Adipocyte (in vitro differentiated cells): ENCODE results near the gene AXL.
"Not testable (repeated sequence)": the region's sequence is repeated elsewhere in the genome, so short reads cannot be mapped to it uniquely, and the experiment has no call there.

Source experiments
- DNase-seq: peaks from one replicate; pipeline ENCODE4 v3.0.0-alpha.2; 2015; ENCODE audit warnings: low read depth
- H3K27me3 ChIP-seq: replicated peaks from 2 replicates; pipeline ENCODE4 v1.7.0; 2013; ENCODE audit warnings: mild to moderate bottlenecking, low read length, moderate library complexity; ENCODE audit not compliant: control insufficient read depth, insufficient read depth
- H3K36me3 ChIP-seq: 2 replicates; pipeline ENCODE4 v1.7.0; 2013; ENCODE audit warnings: low read length, mild to moderate bottlenecking, moderate library complexity; ENCODE audit not compliant: control insufficient read depth, insufficient read depth, severe bottlenecking
- H3K4me1 ChIP-seq: 2 replicates; pipeline ENCODE4 v1.7.0; 2013; ENCODE audit warnings: mild to moderate bottlenecking, low read length, moderate library complexity; ENCODE audit not compliant: control insufficient read depth, insufficient read depth
- H3K4me3 ChIP-seq: 2 replicates; pipeline ENCODE4 v1.7.0; 2013; ENCODE audit warnings: mild to moderate bottlenecking, low read length, moderate library complexity
- H3K9ac ChIP-seq: 2 replicates; pipeline ENCODE4 v1.7.0; 2013; ENCODE audit warnings: mild to moderate bottlenecking, low read length, moderate library complexity
- H3K9me3 ChIP-seq: 2 replicates; pipeline ENCODE4 v1.7.0; 2013; ENCODE audit warnings: mild to moderate bottlenecking, low read length, moderate library complexity; ENCODE audit not compliant: control insufficient read depth

AXL gene

GRCh38 chr19:41228486-41228885 lies 9.5 kb downstream of the AXL start:
- Histone ChIP-seq H3K4me3 (no peak overlapping the region), H3K36me3 (peaks cover 19% of the 10 kb centered on the region), H3K4me1 (peaks cover 32% of the 10 kb centered on the region), H3K9ac (no peak overlapping the region), H3K27me3 (no peaks in the 10 kb centered on the region), H3K9me3 (no peaks in the 10 kb centered on the region)
- no peak for DNase-seq

- H3K27me3 ChIP-seq, DNase-seq, H3K9me3 ChIP-seq, H3K4me3 ChIP-seq, H3K9ac ChIP-seq: not testable (repeated sequence)
- Histone ChIP-seq H3K36me3 (peaks cover 26% of the 10 kb centered on the region), H3K4me1 (peaks cover 24% of the 10 kb centered on the region)
Measured at GRCh38 chr19:41229338-41229737, 10.3 kb downstream of the AXL start.

GRCh38 chr19:41230067-41230857 lies 11.2 kb downstream of the AXL start:
- H3K9ac ChIP-seq, result peak overlapping the region; percentile 2
- H3K36me3 ChIP-seq, result peaks cover 25% of the 10 kb centered on the region
- DNase-seq, result no peak
- H3K4me1 ChIP-seq, result peaks cover 17% of the 10 kb centered on the region
- H3K27me3 ChIP-seq, result no peaks in the 10 kb centered on the region
- no peaks in the 10 kb centered on the region for H3K9me3 ChIP-seq
- no peak overlapping the region for H3K4me3 ChIP-seq

DNA sequence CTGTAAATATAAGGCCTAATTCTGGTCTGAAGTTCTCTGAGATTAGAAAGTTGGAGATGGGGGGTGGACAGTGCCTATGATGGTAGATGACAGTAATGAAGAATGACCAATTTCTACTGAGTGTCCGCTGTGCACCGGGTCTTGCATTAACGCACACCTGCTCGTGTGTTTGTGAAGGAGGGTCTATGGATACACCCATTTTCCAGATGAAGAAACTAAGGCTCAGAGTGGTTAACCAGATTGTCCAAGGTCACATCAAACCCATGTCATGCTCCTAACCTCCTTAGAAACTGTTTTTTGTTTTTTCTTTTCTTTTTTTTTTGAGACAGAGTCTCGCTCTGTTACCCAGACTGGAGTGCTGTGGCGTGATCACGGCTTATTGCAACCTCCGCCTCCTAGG lies 13.7 kb downstream of the AXL start:
- no peak overlapping the region for H3K9ac ChIP-seq
- DNase-seq, result no peak
- no peak overlapping the region for H3K4me3 ChIP-seq
- no peaks in the 10 kb centered on the region for H3K9me3 ChIP-seq
- H3K36me3 ChIP-seq, result peaks cover 38% of the 10 kb centered on the region
- H3K4me1 ChIP-seq, result peaks cover 3% of the 10 kb centered on the region
- H3K27me3 ChIP-seq, result no peaks in the 10 kb centered on the region

DNA sequence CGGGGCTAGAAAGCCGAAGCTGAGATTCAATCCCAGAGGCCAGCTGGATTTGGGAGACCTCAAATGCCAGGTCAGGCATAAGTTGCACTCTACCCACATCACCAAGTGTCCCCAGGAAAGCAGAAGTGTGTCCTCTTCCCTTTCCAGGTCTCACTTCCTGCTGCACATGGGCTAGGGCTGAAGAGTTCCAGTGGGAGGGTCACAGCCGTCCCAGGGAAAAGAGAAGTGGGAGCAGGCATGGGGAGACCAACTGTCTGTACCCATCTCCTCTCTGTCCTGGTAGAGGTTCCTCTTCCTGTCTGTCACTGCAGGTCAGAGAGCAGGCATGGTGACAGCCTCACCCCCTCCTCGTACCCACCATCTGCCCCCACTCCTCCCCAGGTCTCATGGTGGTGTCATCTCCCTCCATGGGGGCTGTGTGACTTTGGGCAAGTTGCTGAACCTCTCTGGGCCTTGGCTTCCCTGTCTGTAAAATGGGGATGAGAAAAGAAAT lies 14.8 kb downstream of the AXL start:
- no peaks in the 10 kb centered on the region for H3K27me3 ChIP-seq
- H3K36me3 ChIP-seq, result peaks cover 46% of the 10 kb centered on the region
- H3K4me3 ChIP-seq, result no peak overlapping the region
- no peak overlapping the region for H3K9ac ChIP-seq
- no peak for DNase-seq
- peaks cover 3% of the 10 kb centered on the region for H3K4me1 ChIP-seq
- no peaks in the 10 kb centered on the region for H3K9me3 ChIP-seq

- H3K36me3 ChIP-seq, result peaks cover 55% of the 10 kb centered on the region
- no peak overlapping the region for H3K9ac ChIP-seq
- no peaks in the 10 kb centered on the region for H3K27me3 ChIP-seq
- H3K9me3 ChIP-seq, result no peaks in the 10 kb centered on the region
- H3K4me3 ChIP-seq, result no peak overlapping the region
- DNase-seq, result no peak
- H3K4me1 ChIP-seq, result peaks cover 2% of the 10 kb centered on the region
Measured at GRCh38 chr19:41234512-41235168, 15.6 kb downstream of the AXL start.

- H3K36me3 ChIP-seq, result peaks cover 61% of the 10 kb centered on the region
- H3K27me3 ChIP-seq, result no peaks in the 10 kb centered on the region
- H3K4me3 ChIP-seq, result no peak overlapping the region
- H3K4me1 ChIP-seq, result no peaks in the 10 kb centered on the region
- H3K9ac ChIP-seq, result no peak overlapping the region
- no peaks in the 10 kb centered on the region for H3K9me3 ChIP-seq
- DNase-seq, result no peak
Measured at GRCh38 chr19:41235480-41235879, 16.5 kb downstream of the AXL start.

GRCh38 chr19:41238244-41238643 lies 19.2 kb downstream of the AXL start:
- DNase-seq, result no peak
- Histone ChIP-seq H3K4me1 (no peaks in the 10 kb centered on the region), H3K9me3 (no peaks in the 10 kb centered on the region), H3K36me3 (peaks cover 81% of the 10 kb centered on the region), H3K4me3 (no peak overlapping the region), H3K27me3 (no peaks in the 10 kb centered on the region), H3K9ac (no peak overlapping the region)

DNA sequence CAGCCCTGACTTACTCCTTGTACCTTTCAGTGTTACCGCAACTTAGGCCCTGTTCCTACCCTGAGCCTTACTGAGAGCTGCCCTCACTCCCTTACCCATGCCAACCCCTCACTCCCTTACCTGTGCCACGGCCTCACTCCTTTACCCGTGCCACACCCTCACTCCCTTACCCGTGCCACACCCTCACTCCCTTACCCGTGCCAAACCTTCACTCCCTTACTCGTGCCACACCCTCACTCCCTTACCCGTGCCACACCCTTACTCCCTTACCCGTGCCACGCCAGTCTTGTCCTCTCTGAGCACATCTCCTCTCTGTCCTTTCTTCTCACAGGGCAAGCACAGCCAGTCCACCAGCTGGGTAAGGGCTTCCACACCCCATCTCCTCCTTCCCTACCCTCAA lies 20.3 kb downstream of the AXL start:
- Histone ChIP-seq H3K9me3 (no peaks in the 10 kb centered on the region), H3K36me3 (peaks cover 84% of the 10 kb centered on the region), H3K4me1 (no peaks in the 10 kb centered on the region), H3K4me3 (no peak overlapping the region), H3K27me3 (no peaks in the 10 kb centered on the region), H3K9ac (no peak overlapping the region)
- DNase-seq, result no peak

GRCh38 chr19:41239961-41240574 lies 21.0 kb downstream of the AXL start:
- no peak for DNase-seq
- H3K9ac ChIP-seq, result no peak overlapping the region
- no peak overlapping the region for H3K4me3 ChIP-seq
- H3K9me3 ChIP-seq, result no peaks in the 10 kb centered on the region
- peaks cover 85% of the 10 kb centered on the region for H3K36me3 ChIP-seq
- no peaks in the 10 kb centered on the region for H3K27me3 ChIP-seq
- H3K4me1 ChIP-seq, result no peaks in the 10 kb centered on the region

DNA sequence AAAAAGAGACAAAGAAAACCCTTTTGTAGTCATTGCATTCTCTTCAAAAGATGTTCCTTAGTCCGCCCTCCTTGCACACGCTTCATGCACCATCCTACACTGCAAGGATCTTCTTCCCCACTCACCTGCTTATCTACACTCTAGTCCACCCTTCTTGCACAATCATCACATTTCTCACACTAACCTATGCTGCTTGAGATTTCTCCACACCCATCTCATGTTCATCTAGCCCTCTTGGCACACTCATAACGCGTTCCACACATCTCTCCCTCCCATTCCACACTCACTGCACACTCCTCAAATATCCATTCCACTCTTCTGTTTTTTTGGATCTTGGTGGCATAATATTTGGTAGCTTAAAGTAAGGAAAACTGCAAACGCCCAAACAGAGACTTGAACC lies 22.8 kb downstream of the AXL start:
- no peak overlapping the region for H3K4me3 ChIP-seq
- no peaks in the 10 kb centered on the region for H3K9me3 ChIP-seq
- H3K4me1 ChIP-seq, result no peaks in the 10 kb centered on the region
- peaks cover 96% of the 10 kb centered on the region for H3K36me3 ChIP-seq
- no peak overlapping the region for H3K9ac ChIP-seq
- H3K27me3 ChIP-seq, result no peaks in the 10 kb centered on the region
- DNase-seq, result no peak
